ENCODE data around the gene PIK3C2G. TPM values are rescaled to one million over a fixed set of nuclear protein-coding genes. Genes with fewer than 3 reads are reported as not detected.

The PIK3C2G gene
- total RNA-seq, 4 donors from 2014 or later, result 0.30 TPM; not detected in 3

- TF ChIP-seq CTCF (IDR thresholded peaks at IDR 0.05), result no peak
- TF ChIP-seq EP300 (IDR thresholded peaks at IDR 0.05), result no peak
- no peak for TF ChIP-seq POLR2A (IDR thresholded peaks at IDR 0.05)
- Histone ChIP-seq H3K9me3 (peaks cover 0 to 4% (median 0%) of the 10 kb centered on the region in 4 donors), H3K4me1 (peaks cover 0 to 7% (median 0%) of the 10 kb centered on the region in 4 donors), H3K27me3 (no peaks in the 10 kb centered on the region), H3K27ac (no peak overlapping the region), H3K36me3 (no peaks in the 10 kb centered on the region), H3K4me3 (no peak overlapping the region)
- WGBS, 2 donors, result 57 to 59% methylated on average over 4 of the region's 4 CpGs
- no peak for DNase-seq (ENCODE audit: low spot score in 2 of 2)
Measured at GRCh38 chr12:18382236-18382885, 121.0 kb downstream of the PIK3C2G start.

- no peaks in the 10 kb centered on the region for H3K36me3 ChIP-seq
- no peak overlapping the region for H3K4me3 ChIP-seq
- H3K4me1 ChIP-seq, result peaks cover 0 to 7% (median 0%) of the 10 kb centered on the region in 4 donors
- H3K27me3 ChIP-seq, result no peaks in the 10 kb centered on the region
- peaks cover 0 to 4% (median 0%) of the 10 kb centered on the region in 4 donors for H3K9me3 ChIP-seq
- no peak for DNase-seq (ENCODE audit: low spot score in 2 of 2)
- WGBS, 2 donors, result 19% methylated on average over 4 of the region's 4 CpGs
- TF ChIP-seq EP300 (IDR thresholded peaks at IDR 0.05), result peak in 1 of 2 donors; percentile 25
- no peak for TF ChIP-seq CTCF (IDR thresholded peaks at IDR 0.05)
- no peak overlapping the region for H3K27ac ChIP-seq
Measured at GRCh38 chr12:18383203-18383602, 121.9 kb downstream of the PIK3C2G start.

- DNase-seq (ENCODE audit: low spot score in 2 of 2), result no peak
- no peak overlapping the region for H3K27ac ChIP-seq
- H3K9me3 ChIP-seq, result no peaks in the 10 kb centered on the region
- H3K36me3 ChIP-seq, result no peaks in the 10 kb centered on the region
- TF ChIP-seq CTCF (IDR thresholded peaks at IDR 0.05), result no peak
- TF ChIP-seq EP300 (IDR thresholded peaks at IDR 0.05), result no peak
- no peak for TF ChIP-seq POLR2A (IDR thresholded peaks at IDR 0.05)
- H3K27me3 ChIP-seq, result no peaks in the 10 kb centered on the region
- WGBS, 2 donors, result 89 to 95% methylated on average over 6 of the region's 6 CpGs
- H3K4me3 ChIP-seq, result no peak overlapping the region
- peaks cover 0 to 7% (median 0%) of the 10 kb centered on the region in 4 donors for H3K4me1 ChIP-seq
Measured at GRCh38 chr12:18387706-18388105, 126.4 kb downstream of the PIK3C2G start.

GRCh38 chr12:18389820-18390219, 128.5 kb downstream of the PIK3C2G start:
- Histone ChIP-seq H3K27me3 (no peaks in the 10 kb centered on the region), H3K4me3 (no peak overlapping the region), H3K36me3 (no peaks in the 10 kb centered on the region), H3K27ac (no peak overlapping the region), H3K9me3 (no peaks in the 10 kb centered on the region), H3K4me1 (no peaks in the 10 kb centered on the region)
- TF ChIP-seq CTCF (IDR thresholded peaks at IDR 0.05) (no peak), EP300 (IDR thresholded peaks at IDR 0.05) (no peak), POLR2A (IDR thresholded peaks at IDR 0.05) (no peak)
- 85 to 89% methylated on average over 4 of the region's 4 CpGs for WGBS, 2 donors
- no peak for DNase-seq (ENCODE audit: low spot score in 2 of 2)

GRCh38 chr12:18391151-18391550, 129.8 kb downstream of the PIK3C2G start:
- WGBS, 2 donors, result 55% methylated on average over 2 of the region's 2 CpGs
- no peaks in the 10 kb centered on the region for H3K36me3 ChIP-seq
- no peaks in the 10 kb centered on the region for H3K4me1 ChIP-seq
- DNase-seq (ENCODE audit: low spot score in 2 of 2), result no peak
- H3K27ac ChIP-seq, result no peak overlapping the region
- no peaks in the 10 kb centered on the region for H3K9me3 ChIP-seq
- TF ChIP-seq CTCF (IDR thresholded peaks at IDR 0.05) (no peak), POLR2A (IDR thresholded peaks at IDR 0.05) (no peak), EP300 (IDR thresholded peaks at IDR 0.05) (no peak)
- H3K27me3 ChIP-seq, result no peaks in the 10 kb centered on the region
- H3K4me3 ChIP-seq, result no peak overlapping the region

Data from tibial nerve (tissue), 4 donors.